DND-41 (cell line): ENCODE results near the gene POLR1H.

Experiments
- ATAC-seq: fragments of 200-7000 bp; cut with Tn5 transposase; 3 replicates; pipeline ENCODE4 v1.9.1; 2021; ENCODE audit warnings: low read depth; ENCODE audit not compliant: insufficient read depth
- DNase-seq: peaks from one replicate; pipeline ENCODE4 v3.0.0-alpha.2; 2020
- H2AFZ ChIP-seq: 2 replicates; pipeline ENCODE4 v1.6.0; 2012; ENCODE audit warnings: low read depth, low read length
- H3K27ac ChIP-seq: 2 replicates; pipeline ENCODE4 v1.5.1; 2012; ENCODE audit warnings: low read length, inconsistent platforms
- H3K27me3 ChIP-seq: fragments of 200-600 bp; sonication (generic); 2 replicates; pipeline ENCODE4 v1.6.0; 2012; ENCODE audit warnings: low read length, mild to moderate bottlenecking, inconsistent platforms; ENCODE audit not compliant: insufficient read depth, poor library complexity
- H3K36me3 ChIP-seq: 2 replicates; pipeline ENCODE4 v1.5.1; 2012; ENCODE audit warnings: low read length, inconsistent platforms; ENCODE audit not compliant: insufficient read depth
- H3K4me1 ChIP-seq: 2 replicates; pipeline ENCODE4 v1.5.1; 2012; ENCODE audit warnings: mild to moderate bottlenecking, low read length; ENCODE audit not compliant: insufficient read depth
- H3K4me2 ChIP-seq: 2 replicates; pipeline ENCODE4 v1.6.0; 2012; ENCODE audit warnings: mild to moderate bottlenecking, moderate library complexity, low read length, inconsistent platforms; ENCODE audit not compliant: insufficient read depth
- H3K4me3 ChIP-seq, 2 experiments: fragments of 200-600 bp in 1 of 2; shearing (Covaris generic) in 1 of 2; 2 replicates each; pipeline ENCODE4 v1.5.1; 2012 to 2016; ENCODE audit warnings: inconsistent platforms in 2 of 2, low read length in 2 of 2, mild to moderate bottlenecking in 2 of 2, low read depth in 1 of 2, moderate library complexity in 1 of 2
- H3K79me2 ChIP-seq: 2 replicates; pipeline ENCODE4 v1.6.0; 2012; ENCODE audit warnings: low read length, inconsistent platforms; ENCODE audit not compliant: insufficient read depth
- H3K9ac ChIP-seq: 2 replicates; pipeline ENCODE4 v1.6.0; 2012; ENCODE audit warnings: low read depth, mild to moderate bottlenecking, inconsistent platforms, low read length, moderate library complexity
- H3K9me3 ChIP-seq: 2 replicates; pipeline ENCODE4 v1.5.1; 2012; ENCODE audit warnings: low read length, moderate library complexity, mild to moderate bottlenecking, inconsistent platforms; ENCODE audit not compliant: insufficient read depth, severe bottlenecking
- H4K20me1 ChIP-seq: 2 replicates; pipeline ENCODE4 v1.6.0; 2012; ENCODE audit warnings: low read length; ENCODE audit not compliant: insufficient read depth
- EZH2 ChIP-seq: IDR thresholded peaks from 3 replicates; pipeline ENCODE4 v1.6.1; 2012; ENCODE audit warnings: borderline replicate concordance, low read depth, mild to moderate bottlenecking, moderate library complexity, low read length, inconsistent platforms; ENCODE audit not compliant: severe bottlenecking
- TF ChIP-seq, protein P1 (sequence below): IDR thresholded peaks from 2 replicates; pipeline ENCODE4 v1.5.1; 2012; ENCODE audit warnings: borderline replicate concordance, low read length, moderate library complexity, mild to moderate bottlenecking; ENCODE audit not compliant: poor library complexity, severe bottlenecking; ENCODE audit errors: extremely low read depth

The POLR1H gene

DNA sequence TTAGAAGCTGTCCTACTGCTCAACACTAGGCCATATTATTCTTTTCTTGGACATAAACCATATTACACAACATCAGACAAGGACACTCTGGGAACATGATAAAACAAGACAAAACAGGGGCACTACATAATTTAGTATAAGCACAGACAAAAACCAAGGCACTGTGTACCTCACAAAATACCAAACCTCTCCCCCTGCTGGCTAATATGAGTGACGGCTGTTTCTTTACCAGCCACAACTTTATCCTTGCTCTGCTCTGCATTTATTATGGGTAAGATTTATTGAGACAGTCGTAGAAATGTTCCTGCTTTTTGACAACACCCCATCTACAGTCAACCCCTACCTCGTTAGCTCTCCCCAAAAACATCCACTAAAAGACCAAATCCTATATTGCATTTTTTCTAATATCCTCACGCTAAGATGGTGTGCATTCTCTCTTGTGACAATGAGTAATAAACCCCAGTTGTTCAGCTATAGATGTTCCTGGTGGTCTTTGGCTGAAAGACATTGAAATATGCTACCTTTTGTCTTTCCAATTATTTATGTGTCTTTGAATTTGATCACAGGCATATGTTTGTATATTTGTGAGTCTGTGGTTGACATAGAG is 23.8 kb upstream of the POLR1H start:
- Histone ChIP-seq H3K9me3 (no peaks in the 10 kb centered on the region), H3K27ac (no peak overlapping the region), H3K79me2 (no peaks in the 10 kb centered on the region), H3K27me3 (no peaks in the 10 kb centered on the region), H2AFZ (no peak overlapping the region), H3K4me3 (no peak overlapping the region), H3K9ac (no peak overlapping the region), H3K4me2 (no peak overlapping the region), H3K36me3 (no peaks in the 10 kb centered on the region; the same call in 1 of the 2 replicates), H4K20me1 (no peaks in the 10 kb centered on the region), H3K4me1 (no peaks in the 10 kb centered on the region)
- ATAC-seq (peak; percentile 70), DNase-seq (no peak)
- no peak for TF ChIP-seq EZH2
- TF ChIP-seq, protein P1, sequence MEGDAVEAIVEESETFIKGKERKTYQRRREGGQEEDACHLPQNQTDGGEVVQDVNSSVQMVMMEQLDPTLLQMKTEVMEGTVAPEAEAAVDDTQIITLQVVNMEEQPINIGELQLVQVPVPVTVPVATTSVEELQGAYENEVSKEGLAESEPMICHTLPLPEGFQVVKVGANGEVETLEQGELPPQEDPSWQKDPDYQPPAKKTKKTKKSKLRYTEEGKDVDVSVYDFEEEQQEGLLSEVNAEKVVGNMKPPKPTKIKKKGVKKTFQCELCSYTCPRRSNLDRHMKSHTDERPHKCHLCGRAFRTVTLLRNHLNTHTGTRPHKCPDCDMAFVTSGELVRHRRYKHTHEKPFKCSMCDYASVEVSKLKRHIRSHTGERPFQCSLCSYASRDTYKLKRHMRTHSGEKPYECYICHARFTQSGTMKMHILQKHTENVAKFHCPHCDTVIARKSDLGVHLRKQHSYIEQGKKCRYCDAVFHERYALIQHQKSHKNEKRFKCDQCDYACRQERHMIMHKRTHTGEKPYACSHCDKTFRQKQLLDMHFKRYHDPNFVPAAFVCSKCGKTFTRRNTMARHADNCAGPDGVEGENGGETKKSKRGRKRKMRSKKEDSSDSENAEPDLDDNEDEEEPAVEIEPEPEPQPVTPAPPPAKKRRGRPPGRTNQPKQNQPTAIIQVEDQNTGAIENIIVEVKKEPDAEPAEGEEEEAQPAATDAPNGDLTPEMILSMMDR, result peak; percentile 65

DNA sequence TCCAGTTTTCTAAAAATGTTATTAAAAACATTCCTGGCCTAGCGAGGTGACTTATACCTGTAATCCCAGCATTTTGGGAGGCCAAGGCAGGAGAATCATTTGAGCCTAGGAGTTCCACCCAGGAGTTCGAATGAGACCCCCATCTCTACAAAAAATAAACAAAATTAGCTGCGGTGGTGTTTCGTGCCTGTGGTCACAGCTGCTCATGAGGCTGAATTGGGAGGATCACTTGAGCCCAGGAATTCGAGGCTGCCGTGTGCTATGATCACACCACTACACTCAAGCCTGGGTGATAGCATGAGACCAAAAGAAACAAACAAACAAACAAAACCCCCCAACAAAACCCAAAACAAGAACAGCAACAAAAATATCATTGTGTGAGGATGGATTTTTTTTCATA is 19.8 kb upstream of the POLR1H start:
- DNase-seq (no peak), ATAC-seq (no peak)
- H3K4me2 ChIP-seq, result no peak overlapping the region
- H3K4me1 ChIP-seq, result no peaks in the 10 kb centered on the region
- no peaks in the 10 kb centered on the region for H3K79me2 ChIP-seq
- no peak overlapping the region for H3K27ac ChIP-seq
- H4K20me1 ChIP-seq, result no peaks in the 10 kb centered on the region
- no peaks in the 10 kb centered on the region for H3K9me3 ChIP-seq
- no peak overlapping the region for H3K9ac ChIP-seq
- no peaks in the 10 kb centered on the region for H3K27me3 ChIP-seq
- TF ChIP-seq, protein P1, result no peak
- TF ChIP-seq EZH2, result no peak
- no peak overlapping the region for H3K4me3 ChIP-seq
- H2AFZ ChIP-seq, result no peak overlapping the region
- H3K36me3 ChIP-seq, result no peaks in the 10 kb centered on the region; the same call in 1 of the 2 replicates

DNA sequence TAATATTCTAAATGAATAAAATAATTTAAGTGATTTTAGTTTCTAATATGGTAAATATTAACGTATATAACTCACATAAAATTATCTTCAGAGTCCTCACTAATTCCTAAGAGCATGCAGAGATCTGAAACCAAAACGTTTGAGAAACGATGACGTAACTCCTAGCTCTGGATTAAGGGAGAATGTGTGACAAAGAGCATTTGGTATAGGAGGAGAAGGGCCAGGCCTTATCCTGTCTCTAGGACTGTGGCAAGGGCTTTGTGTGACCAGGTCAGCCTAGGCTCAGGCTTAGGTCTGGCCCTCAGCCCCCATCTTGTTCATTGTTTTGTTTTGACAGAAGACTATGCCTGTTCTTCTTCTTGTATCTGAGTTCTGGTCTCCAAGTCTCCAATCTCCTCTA is 19.2 kb upstream of the POLR1H start:
- ATAC-seq, result no peak
- no peaks in the 10 kb centered on the region; the same call in 1 of the 2 replicates for H3K36me3 ChIP-seq
- no peaks in the 10 kb centered on the region for H3K9me3 ChIP-seq
- no peaks in the 10 kb centered on the region for H3K79me2 ChIP-seq
- H3K4me3 ChIP-seq, result no peak overlapping the region
- TF ChIP-seq EZH2, result no peak
- TF ChIP-seq, protein P1, result no peak
- H4K20me1 ChIP-seq, result no peaks in the 10 kb centered on the region
- no peaks in the 10 kb centered on the region for H3K27me3 ChIP-seq
- H3K4me1 ChIP-seq, result no peaks in the 10 kb centered on the region
- no peak overlapping the region for H3K9ac ChIP-seq
- no peak overlapping the region for H3K27ac ChIP-seq
- DNase-seq, result no peak
- no peak overlapping the region for H3K4me2 ChIP-seq
- H2AFZ ChIP-seq, result no peak overlapping the region

DNA sequence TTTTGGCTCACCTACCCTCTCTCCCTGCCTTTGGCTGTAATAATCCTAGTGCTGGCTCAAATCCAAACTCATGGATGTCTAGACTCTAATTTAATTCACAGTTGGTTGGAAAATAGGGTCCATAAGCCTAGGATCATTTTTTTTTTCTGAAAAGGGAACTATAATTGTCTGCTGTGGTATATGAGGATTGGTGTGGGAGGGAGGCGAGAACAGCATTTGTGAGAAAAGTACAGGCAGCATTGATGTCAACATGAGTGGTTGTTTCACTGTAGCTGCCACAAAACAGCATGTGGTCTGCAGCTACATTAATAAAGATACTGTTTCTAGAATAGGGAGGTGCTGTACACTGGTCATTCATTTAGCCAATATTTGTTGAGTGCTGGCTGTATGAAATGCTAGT is 18.6 kb upstream of the POLR1H start:
- no peaks in the 10 kb centered on the region for H3K4me1 ChIP-seq
- H3K4me2 ChIP-seq, result no peak overlapping the region
- H3K9me3 ChIP-seq, result no peaks in the 10 kb centered on the region
- no peaks in the 10 kb centered on the region for H4K20me1 ChIP-seq
- H3K4me3 ChIP-seq, result no peak overlapping the region
- TF ChIP-seq, protein P1, result no peak
- no peak for TF ChIP-seq EZH2
- no peaks in the 10 kb centered on the region for H3K27me3 ChIP-seq
- H2AFZ ChIP-seq, result no peak overlapping the region
- no peaks in the 10 kb centered on the region; the same call in 1 of the 2 replicates for H3K36me3 ChIP-seq
- no peaks in the 10 kb centered on the region for H3K79me2 ChIP-seq
- ATAC-seq, result no peak
- DNase-seq, result no peak
- no peak overlapping the region for H3K9ac ChIP-seq
- H3K27ac ChIP-seq, result no peak overlapping the region
